ENCODE measurements around the gene LGI2.

Gene LGI2

GRCh38 chr4:25029479-25030276 is 1.1 kb downstream of the LGI2 start:
- peak overlapping the region in 1 of 7 experiments; percentile 57 for H3K4me3 ChIP-seq (ENCODE audit: control insufficient read depth in 1 of 7, extremely low read depth in 1 of 7, insufficient read depth in 4 of 7, low read depth in 2 of 7, low read length in 6 of 7)

GRCh38 chr4:25028851-25029250 is 1.9 kb downstream of the LGI2 start:
- POLR2A ChIA-PET: no interaction called here
- Histone ChIP-seq H3K36me3 (ENCODE audit: control insufficient read depth in 4 of 4, insufficient read depth in 4 of 4, low read length in 3 of 4) (no peaks in the 10 kb centered on the region), H3K27me3 (replicated peaks in 2 of 5; ENCODE audit: control insufficient read depth in 4 of 5, insufficient read depth in 5 of 5, low read length in 4 of 5) (peaks cover 30 to 80% (median 34%) of the 10 kb centered on the region in 5 experiments), H3K9me3 (ENCODE audit: control extremely low read depth in 1 of 5, control insufficient read depth in 4 of 5, insufficient read depth in 2 of 5, low read depth in 1 of 5, low read length in 4 of 5) (peaks cover 0 to 2% (median 0%) of the 10 kb centered on the region in 5 experiments), H3K4me3 (ENCODE audit: control insufficient read depth in 1 of 7, extremely low read depth in 1 of 7, insufficient read depth in 4 of 7, low read depth in 2 of 7, low read length in 6 of 7) (no peak overlapping the region), H3K4me1 (ENCODE audit: control extremely low read depth in 1 of 4, control insufficient read depth in 4 of 4, insufficient read depth in 4 of 4, low read length in 3 of 4) (peaks cover 0 to 13% (median 5%) of the 10 kb centered on the region in 4 experiments), H3K27ac (ENCODE audit: insufficient read depth in 1 of 2, low read depth in 1 of 2, low read length in 2 of 2, poor library complexity in 1 of 2, severe bottlenecking in 2 of 2) (no peak overlapping the region)
- no peak for DNase-seq
- CTCF ChIA-PET: no interaction called here
- 100% methylated on average over 1 of the region's 3 CpGs for WGBS (ENCODE audit: insufficient coverage)

More at GRCh38 chr4:25029479-25030276, 1.1 kb downstream of the LGI2 start:
- ChIA-PET CTCF (no interaction called here), POLR2A (no interaction called here)
- Histone ChIP-seq H3K36me3 (ENCODE audit: control insufficient read depth in 4 of 4, insufficient read depth in 4 of 4, low read length in 3 of 4) (no peaks in the 10 kb centered on the region), H3K27ac (ENCODE audit: insufficient read depth in 1 of 2, low read depth in 1 of 2, low read length in 2 of 2, poor library complexity in 1 of 2, severe bottlenecking in 2 of 2) (no peak overlapping the region), H3K9me3 (ENCODE audit: control extremely low read depth in 1 of 5, control insufficient read depth in 4 of 5, insufficient read depth in 2 of 5, low read depth in 1 of 5, low read length in 4 of 5) (peaks cover 0 to 3% (median 2%) of the 10 kb centered on the region in 5 experiments), H3K27me3 (replicated peaks in 2 of 5; ENCODE audit: control insufficient read depth in 4 of 5, insufficient read depth in 5 of 5, low read length in 4 of 5) (peaks cover 30 to 85% (median 34%) of the 10 kb centered on the region in 5 experiments), H3K4me1 (ENCODE audit: control extremely low read depth in 1 of 4, control insufficient read depth in 4 of 4, insufficient read depth in 4 of 4, low read length in 3 of 4) (peaks cover 0 to 13% (median 5%) of the 10 kb centered on the region in 4 experiments)
- WGBS (ENCODE audit: insufficient coverage): 28% methylated on average over 14 of the region's 19 CpGs
- DNase-seq: peak in 2 of 3 donors; percentile 16 to 21

- POLR2A ChIA-PET: no interaction called here
- H3K4me1 ChIP-seq (ENCODE audit: control extremely low read depth in 1 of 4, control insufficient read depth in 4 of 4, insufficient read depth in 4 of 4, low read length in 3 of 4): no peaks in the 10 kb centered on the region
- H3K4me3 ChIP-seq (ENCODE audit: control insufficient read depth in 1 of 7, extremely low read depth in 1 of 7, insufficient read depth in 4 of 7, low read depth in 2 of 7, low read length in 6 of 7): no peak overlapping the region
- H3K27me3 ChIP-seq (replicated peaks in 2 of 5; ENCODE audit: control insufficient read depth in 4 of 5, insufficient read depth in 5 of 5, low read length in 4 of 5): peaks cover 4 to 29% (median 19%) of the 10 kb centered on the region in 5 experiments
- WGBS (ENCODE audit: insufficient coverage): 90% methylated on average over 1 of the region's 1 CpG
- no peak for DNase-seq
- peaks cover 0 to 4% (median 2%) of the 10 kb centered on the region in 5 experiments for H3K9me3 ChIP-seq (ENCODE audit: control extremely low read depth in 1 of 5, control insufficient read depth in 4 of 5, insufficient read depth in 2 of 5, low read depth in 1 of 5, low read length in 4 of 5)
- H3K36me3 ChIP-seq (ENCODE audit: control insufficient read depth in 4 of 4, insufficient read depth in 4 of 4, low read length in 3 of 4): no peaks in the 10 kb centered on the region
- H3K27ac ChIP-seq (ENCODE audit: insufficient read depth in 1 of 2, low read depth in 1 of 2, low read length in 2 of 2, poor library complexity in 1 of 2, severe bottlenecking in 2 of 2): no peak overlapping the region
- CTCF ChIA-PET: no interaction called here
Observed at GRCh38 chr4:25022766-25023165, 8.0 kb downstream of the LGI2 start.

- CTCF ChIA-PET: interaction anchor here (1.4 kb wide), 1 partner anchor 29 kb away, joined by 3 read pairs; no protein-coding TSS in a partner anchor
- POLR2A ChIA-PET: interaction anchor here (0.5 kb wide), 1 partner anchor 24 kb away, joined by 3 read pairs; no protein-coding TSS in a partner anchor
- no peak overlapping the region for H3K4me3 ChIP-seq (ENCODE audit: control insufficient read depth in 1 of 7, extremely low read depth in 1 of 7, insufficient read depth in 4 of 7, low read depth in 2 of 7, low read length in 6 of 7)
- no peak for DNase-seq
- no peaks in the 10 kb centered on the region for H3K4me1 ChIP-seq (ENCODE audit: control extremely low read depth in 1 of 4, control insufficient read depth in 4 of 4, insufficient read depth in 4 of 4, low read length in 3 of 4)
- H3K27ac ChIP-seq (ENCODE audit: insufficient read depth in 1 of 2, low read depth in 1 of 2, low read length in 2 of 2, poor library complexity in 1 of 2, severe bottlenecking in 2 of 2): no peak overlapping the region
- H3K27me3 ChIP-seq (replicated peaks in 2 of 5; ENCODE audit: control insufficient read depth in 4 of 5, insufficient read depth in 5 of 5, low read length in 4 of 5): peaks cover 3 to 17% (median 7%) of the 10 kb centered on the region in 5 experiments
- WGBS (ENCODE audit: insufficient coverage): no CpG with 5 or more reads among the region's 2 CpGs
- H3K36me3 ChIP-seq (ENCODE audit: control insufficient read depth in 4 of 4, insufficient read depth in 4 of 4, low read length in 3 of 4): no peaks in the 10 kb centered on the region
- peaks cover 0 to 4% (median 2%) of the 10 kb centered on the region in 5 experiments for H3K9me3 ChIP-seq (ENCODE audit: control extremely low read depth in 1 of 5, control insufficient read depth in 4 of 5, insufficient read depth in 2 of 5, low read depth in 1 of 5, low read length in 4 of 5)
Observed at GRCh38 chr4:25021216-25021615, 9.5 kb downstream of the LGI2 start.

GRCh38 chr4:25020236-25020635 is 10.5 kb downstream of the LGI2 start:
- no peak for DNase-seq
- CTCF ChIA-PET: interaction anchor here (1.4 kb wide), 1 partner anchor 28 kb away, joined by 3 read pairs; no protein-coding TSS in a partner anchor
- Histone ChIP-seq H3K4me3 (ENCODE audit: control insufficient read depth in 1 of 7, extremely low read depth in 1 of 7, insufficient read depth in 4 of 7, low read depth in 2 of 7, low read length in 6 of 7) (no peak overlapping the region), H3K4me1 (ENCODE audit: control extremely low read depth in 1 of 4, control insufficient read depth in 4 of 4, insufficient read depth in 4 of 4, low read length in 3 of 4) (peaks cover 0 to 2% (median 0%) of the 10 kb centered on the region in 4 experiments), H3K27me3 (replicated peaks in 2 of 5; ENCODE audit: control insufficient read depth in 4 of 5, insufficient read depth in 5 of 5, low read length in 4 of 5) (peaks cover 0 to 15% (median 4%) of the 10 kb centered on the region in 5 experiments), H3K36me3 (ENCODE audit: control insufficient read depth in 4 of 4, insufficient read depth in 4 of 4, low read length in 3 of 4) (no peaks in the 10 kb centered on the region), H3K27ac (ENCODE audit: insufficient read depth in 1 of 2, low read depth in 1 of 2, low read length in 2 of 2, poor library complexity in 1 of 2, severe bottlenecking in 2 of 2) (no peak overlapping the region), H3K9me3 (ENCODE audit: control extremely low read depth in 1 of 5, control insufficient read depth in 4 of 5, insufficient read depth in 2 of 5, low read depth in 1 of 5, low read length in 4 of 5) (peaks cover 0 to 4% (median 0%) of the 10 kb centered on the region in 5 experiments)
- WGBS (ENCODE audit: insufficient coverage): 96% methylated on average over 3 of the region's 5 CpGs
- POLR2A ChIA-PET: no interaction called here

GRCh38 chr4:25019501-25019900 is 11.2 kb downstream of the LGI2 start:
- ChIA-PET CTCF (no interaction called here), POLR2A (no interaction called here)
- WGBS (ENCODE audit: insufficient coverage): 89% methylated on average over 2 of the region's 2 CpGs
- H3K4me3 ChIP-seq (ENCODE audit: control insufficient read depth in 1 of 7, extremely low read depth in 1 of 7, insufficient read depth in 4 of 7, low read depth in 2 of 7, low read length in 6 of 7): no peak overlapping the region
- peaks cover 0 to 12% (median 0%) of the 10 kb centered on the region in 5 experiments for H3K27me3 ChIP-seq (replicated peaks in 2 of 5; ENCODE audit: control insufficient read depth in 4 of 5, insufficient read depth in 5 of 5, low read length in 4 of 5)
- peaks cover 0 to 3% (median 0%) of the 10 kb centered on the region in 4 experiments for H3K4me1 ChIP-seq (ENCODE audit: control extremely low read depth in 1 of 4, control insufficient read depth in 4 of 4, insufficient read depth in 4 of 4, low read length in 3 of 4)
- H3K9me3 ChIP-seq (ENCODE audit: control extremely low read depth in 1 of 5, control insufficient read depth in 4 of 5, insufficient read depth in 2 of 5, low read depth in 1 of 5, low read length in 4 of 5): peaks cover 0 to 4% (median 0%) of the 10 kb centered on the region in 5 experiments
- DNase-seq: no peak
- no peaks in the 10 kb centered on the region for H3K36me3 ChIP-seq (ENCODE audit: control insufficient read depth in 4 of 4, insufficient read depth in 4 of 4, low read length in 3 of 4)
- H3K27ac ChIP-seq (ENCODE audit: insufficient read depth in 1 of 2, low read depth in 1 of 2, low read length in 2 of 2, poor library complexity in 1 of 2, severe bottlenecking in 2 of 2): no peak overlapping the region

- CTCF ChIA-PET: interaction anchor here (1.3 kb wide), 1 partner anchor 34 kb away, joined by 3 read pairs; no protein-coding TSS in a partner anchor
- no peak overlapping the region for H3K4me3 ChIP-seq (ENCODE audit: control insufficient read depth in 1 of 7, extremely low read depth in 1 of 7, insufficient read depth in 4 of 7, low read depth in 2 of 7, low read length in 6 of 7)
- peaks cover 0 to 8% (median 0%) of the 10 kb centered on the region in 5 experiments for H3K27me3 ChIP-seq (replicated peaks in 2 of 5; ENCODE audit: control insufficient read depth in 4 of 5, insufficient read depth in 5 of 5, low read length in 4 of 5)
- POLR2A ChIA-PET: no interaction called here
- no CpG with 5 or more reads among the region's 3 CpGs for WGBS (ENCODE audit: insufficient coverage)
- H3K4me1 ChIP-seq (ENCODE audit: control extremely low read depth in 1 of 4, control insufficient read depth in 4 of 4, insufficient read depth in 4 of 4, low read length in 3 of 4): peaks cover 0 to 5% (median 0%) of the 10 kb centered on the region in 4 experiments
- no peaks in the 10 kb centered on the region for H3K36me3 ChIP-seq (ENCODE audit: control insufficient read depth in 4 of 4, insufficient read depth in 4 of 4, low read length in 3 of 4)
- DNase-seq: peak in 2 of 3 donors; percentile 26 to 38
- H3K9me3 ChIP-seq (ENCODE audit: control extremely low read depth in 1 of 5, control insufficient read depth in 4 of 5, insufficient read depth in 2 of 5, low read depth in 1 of 5, low read length in 4 of 5): no peaks in the 10 kb centered on the region
- no peak overlapping the region for H3K27ac ChIP-seq (ENCODE audit: insufficient read depth in 1 of 2, low read depth in 1 of 2, low read length in 2 of 2, poor library complexity in 1 of 2, severe bottlenecking in 2 of 2)
Observed at GRCh38 chr4:25015012-25015411, 15.7 kb downstream of the LGI2 start.

All from common myeloid progenitor, CD34-positive (primary cell).